IPS DF 4.7 (cell line): ENCODE data around the gene SLC6A4.
"Not testable (repeated sequence)": the region's sequence is repeated elsewhere in the genome, so short reads cannot be mapped to it uniquely, and the experiment has no call there.

Experiments used
- DNase-seq: peaks from one replicate; pipeline ENCODE4 v3.0.0-alpha.2; 2013; ENCODE audit warnings: low spot score; ENCODE audit errors: extremely low read depth

The SLC6A4 gene

GRCh38 chr17:30174556-30174955 is 60.9 kb downstream of the SLC6A4 start:
- no peak for DNase-seq

GRCh38 chr17:30173649-30174048 is 61.8 kb downstream of the SLC6A4 start:
- no peak for DNase-seq

- DNase-seq, result no peak
Measured at GRCh38 chr17:30172560-30172959, 62.9 kb downstream of the SLC6A4 start.

GRCh38 chr17:30170415-30170987 is 65.0 kb downstream of the SLC6A4 start:
- DNase-seq, result no peak

- DNase-seq, result no peak
Measured at GRCh38 chr17:30165960-30166359, 69.5 kb downstream of the SLC6A4 start.

- no peak for DNase-seq
Measured at GRCh38 chr17:30165147-30165546, 70.3 kb downstream of the SLC6A4 start.

GRCh38 chr17:30164531-30164930 is 71.0 kb downstream of the SLC6A4 start:
- DNase-seq, result no peak

GRCh38 chr17:30161601-30162000 is 73.9 kb downstream of the SLC6A4 start:
- DNase-seq, result no peak

GRCh38 chr17:30160419-30161172 is 74.9 kb downstream of the SLC6A4 start:
- DNase-seq, result no peak

- DNase-seq, result no peak
Measured at GRCh38 chr17:30158896-30159625, 76.4 kb downstream of the SLC6A4 start.

GRCh38 chr17:30155389-30155788 is 80.1 kb downstream of the SLC6A4 start:
- DNase-seq, result no peak

- DNase-seq, result no peak
Measured at GRCh38 chr17:30153463-30153862, 82.0 kb downstream of the SLC6A4 start.

- DNase-seq, result no peak
Measured at GRCh38 chr17:30151471-30151870, 84.0 kb downstream of the SLC6A4 start.

- no peak for DNase-seq
Measured at GRCh38 chr17:30148376-30148775, 87.1 kb downstream of the SLC6A4 start.

- not testable (repeated sequence) for DNase-seq
Measured at GRCh38 chr17:30147860-30148259, 87.6 kb downstream of the SLC6A4 start.
